B cell (primary cell): ENCODE measurements around the gene SGCD. TPM values are rescaled to one million over a fixed set of nuclear protein-coding genes. Genes with fewer than 3 reads are reported as not detected.

ENCODE experiments used
- ATAC-seq: fragments of 200-7000 bp; cut with Tn5 transposase; one replicate; pipeline ENCODE4 v1.10.0; 2021; ENCODE audit warnings: low read depth, mild to moderate bottlenecking, moderate number of reproducible peaks, moderate library complexity
- CTCF ChIA-PET: fragments of 350-600 bp; sonication (Branson Sonifier 250); formaldehyde crosslinking; loops from one replicate; lab custom pipeline; 2021; ENCODE audit warnings: antibody characterized with exemption, inconsistent platforms; lab: Charles Lee
- POLR2A ChIA-PET: fragments of 350-600 bp; sonication (Branson Sonifier 250); formaldehyde crosslinking; loops from one replicate; lab custom pipeline; 2021; ENCODE audit warnings: antibody characterized with exemption; lab: Charles Lee
- DNase-seq: peaks from one replicate; pipeline ENCODE4 v3.0.0; 2013
- H2AFZ ChIP-seq: 2 replicates; pipeline ENCODE4 v1.6.1; 2012; ENCODE audit warnings: mild to moderate bottlenecking, low read depth, low read length; ENCODE audit not compliant: insufficient read depth, poor library complexity, severe bottlenecking
- H3K27ac ChIP-seq, 2 donors: 1 replicate in 1 of 2; 2 replicates in 1 of 2; pipeline ENCODE4 v1.5.1; 2012 to 2013; ENCODE audit warnings: low read length in 2 of 2, mild to moderate bottlenecking in 2 of 2, moderate library complexity in 1 of 2
- H3K27me3 ChIP-seq, 4 experiments: fragments of 200-600 bp in 1 of 4; sonication (generic) in 1 of 4; replicated peaks in 1 of 4; 1 replicate in 2 of 4; 2 replicates in 2 of 4; pipeline versions ENCODE4 v1.6.1 to v1.7.0; 2013 to 2016; ENCODE audit warnings: low read length in 3 of 4, mild to moderate bottlenecking in 2 of 4, mixed read lengths in 1 of 4, moderate library complexity in 1 of 4; ENCODE audit not compliant: insufficient read depth in 4 of 4, control insufficient read depth in 3 of 4; ENCODE audit errors: control extremely low read depth in 1 of 4
- H3K36me3 ChIP-seq, 2 experiments: replicated peaks in 1 of 2; 1 replicate in 1 of 2; 2 replicates in 1 of 2; pipeline versions ENCODE4 v1.6.1 to v1.7.1; 2013; ENCODE audit warnings: low read length in 1 of 2; ENCODE audit not compliant: insufficient read depth in 2 of 2, control insufficient read depth in 1 of 2; ENCODE audit errors: control extremely low read depth in 1 of 2, extremely low read depth in 1 of 2
- H3K4me1 ChIP-seq, 2 donors: fragments of 200-600 bp in 1 of 2; sonication (generic) in 1 of 2; 1 replicate in 1 of 2; 2 replicates in 1 of 2; pipeline versions ENCODE4 v1.5.1 to v1.6.1; 2013 to 2017; ENCODE audit warnings: low read length in 2 of 2; ENCODE audit not compliant: control insufficient read depth in 2 of 2, insufficient read depth in 2 of 2
- H3K4me2 ChIP-seq: replicated peaks from 2 replicates; pipeline ENCODE3; 2012; ENCODE audit warnings: mild to moderate bottlenecking, low read depth, low read length; ENCODE audit not compliant: poor library complexity, severe bottlenecking
- H3K4me3 ChIP-seq, 5 experiments: fragments of 200-600 bp in 1 of 5; sonication (generic) in 1 of 5; 1 replicate in 3 of 5; 2 replicates in 2 of 5; pipeline versions ENCODE4 v1.5.1 to v1.7.0; 2011 to 2016; ENCODE audit warnings: low read length in 4 of 5, mild to moderate bottlenecking in 4 of 5, low read depth in 2 of 5, control low read depth in 1 of 5, moderate library complexity in 1 of 5; ENCODE audit not compliant: insufficient read depth in 1 of 5; ENCODE audit errors: control extremely low read depth in 1 of 5, extremely low read depth in 1 of 5
- H3K79me2 ChIP-seq: fragments of 200-600 bp; sonication (generic); one replicate; pipeline ENCODE4 v1.6.0; 2016; ENCODE audit warnings: low read length; ENCODE audit not compliant: control insufficient read depth, insufficient read depth
- H3K9ac ChIP-seq: fragments of 200-600 bp; sonication (generic); 2 replicates; pipeline ENCODE4 v1.6.1; 2017; ENCODE audit warnings: mild to moderate bottlenecking, low read length, moderate library complexity
- H3K9me3 ChIP-seq, 3 donors: one replicate each; pipeline versions ENCODE4 v1.6.1 to v1.7.1; 2013; ENCODE audit warnings: low read length in 2 of 3; ENCODE audit not compliant: control insufficient read depth in 2 of 3, insufficient read depth in 1 of 3; ENCODE audit errors: control extremely low read depth in 1 of 3
- H4K20me1 ChIP-seq: 2 replicates; pipeline ENCODE4 v1.6.0; 2012; ENCODE audit warnings: mild to moderate bottlenecking, low read length; ENCODE audit not compliant: insufficient read depth, control insufficient read depth, poor library complexity, severe bottlenecking
- H3K27ac Mint-ChIP-seq: one replicate; pipeline ENCODE4 v1.8.0; 2021; ENCODE audit warnings: mixed read lengths
- H3K27me3 Mint-ChIP-seq: one replicate; pipeline ENCODE4 v1.8.0; 2021; ENCODE audit warnings: mixed read lengths
- H3K4me1 Mint-ChIP-seq: one replicate; pipeline ENCODE4 v1.8.0; 2021; ENCODE audit warnings: mixed read lengths
- H3K4me3 Mint-ChIP-seq: one replicate; pipeline ENCODE4 v1.8.0; 2021; ENCODE audit warnings: mixed read lengths
- H3K9me3 Mint-ChIP-seq: one replicate; pipeline ENCODE4 v1.8.0; 2022; ENCODE audit warnings: mixed read lengths; ENCODE audit not compliant: insufficient read depth
- CTCF ChIP-seq: fragments of 200-600 bp; IDR thresholded peaks from one replicate; pipeline ENCODE4 v1.8.0; 2022; ENCODE audit warnings: antibody characterized with exemption, mild to moderate bottlenecking
- EZH2 ChIP-seq: IDR thresholded peaks from 2 replicates; pipeline ENCODE4 v1.6.1; 2012; ENCODE audit warnings: borderline replicate concordance, low read depth, mild to moderate bottlenecking, moderate library complexity, low read length; ENCODE audit not compliant: insufficient read depth, poor library complexity, severe bottlenecking
- WGBS: methylation state at CpG from one replicate; pipeline ENCODE4 v1.1.5; 2013; ENCODE audit warnings: missing lambda C conversion rate; ENCODE audit not compliant: insufficient coverage; 5-methylcytosine and 5-hydroxymethylcytosine counted together
- intact Hi-C: fragments of 100-400 bp; cut with micrococcal nuclease; formaldehyde crosslinking; loops from one replicate; pipeline ENCODE4 v1.10.0; 2022
- polyA plus RNA-seq: library from polyadenylated mRNA; depleted of rRNA; stranded (reverse); fragments of >200 nt; gene quantifications from 2 replicates; pipeline ENCODE4 v1.2.3, GENCODE V29; 2012
- total RNA-seq, 2 donors: library from RNA; stranded (reverse); fragments of 120-200 nt in 1 of 2; gene quantifications; 1 replicate in 1 of 2; 2 replicates in 1 of 2; pipeline versions ENCODE4 v1.2.3 to v1.2.4, GENCODE V29; 2013 to 2022

SGCD gene
- total and polyA plus RNA-seq, 2 donors (not counting 1 experiment from before 2014, with no cell fraction given) = not detected

GRCh38 chr5:156378159-156378558, 51.2 kb downstream of the SGCD start:
- Mint-ChIP-seq H3K4me1 (peaks cover 5% of the 10 kb centered on the region), H3K9me3 (no peaks in the 10 kb centered on the region), H3K27me3 (peaks cover 3% of the 10 kb centered on the region), H3K27ac (no peak overlapping the region), H3K4me3 (no peak overlapping the region)
- no peak for TF ChIP-seq CTCF
- TF ChIP-seq EZH2 = no peak
- intact Hi-C loops = no loop called here
- DNase-seq = no peak
- no peak overlapping the region for H3K27ac ChIP-seq
- no peak overlapping the region for H3K4me2 ChIP-seq
- CTCF ChIA-PET = no interaction called here
- no peaks in the 10 kb centered on the region for H3K79me2 ChIP-seq
- H3K27me3 ChIP-seq = no peaks in the 10 kb centered on the region
- no peak overlapping the region for H2AFZ ChIP-seq
- H4K20me1 ChIP-seq = no peaks in the 10 kb centered on the region
- H3K36me3 ChIP-seq = no peaks in the 10 kb centered on the region
- ATAC-seq = no peak
- peaks cover 0 to under 1% (median 0%) of the 10 kb centered on the region in 3 donors for H3K9me3 ChIP-seq
- 100% methylated on average over 1 of the region's 2 CpGs for WGBS
- POLR2A ChIA-PET = no interaction called here
- no peak overlapping the region for H3K4me3 ChIP-seq
- H3K4me1 ChIP-seq = no peaks in the 10 kb centered on the region
- H3K9ac ChIP-seq = no peak overlapping the region

GRCh38 chr5:156379206-156379605, 52.2 kb downstream of the SGCD start:
- no peaks in the 10 kb centered on the region for H3K36me3 ChIP-seq
- no peak overlapping the region for H3K9ac ChIP-seq
- Mint-ChIP-seq H3K4me1 (peaks cover 5% of the 10 kb centered on the region), H3K27me3 (peaks cover 3% of the 10 kb centered on the region), H3K27ac (no peak overlapping the region), H3K9me3 (no peaks in the 10 kb centered on the region), H3K4me3 (no peak overlapping the region)
- H3K79me2 ChIP-seq = no peaks in the 10 kb centered on the region
- DNase-seq = no peak
- no peak overlapping the region for H3K4me2 ChIP-seq
- no peak overlapping the region for H2AFZ ChIP-seq
- H3K4me1 ChIP-seq = no peaks in the 10 kb centered on the region
- no peak overlapping the region for H3K4me3 ChIP-seq
- no peak for ATAC-seq
- no peaks in the 10 kb centered on the region for H4K20me1 ChIP-seq
- H3K27ac ChIP-seq = no peak overlapping the region
- WGBS = 100% methylated on average over 1 of the region's 1 CpG
- no peak for TF ChIP-seq CTCF
- no peak for TF ChIP-seq EZH2
- CTCF ChIA-PET = no interaction called here
- intact Hi-C loops = no loop called here
- H3K9me3 ChIP-seq = peaks cover 0 to 3% (median 0%) of the 10 kb centered on the region in 3 donors
- no peaks in the 10 kb centered on the region for H3K27me3 ChIP-seq
- POLR2A ChIA-PET = no interaction called here
